Psoas muscle (tissue), 8 donors: ENCODE data around the gene ARID4B. TPM values are rescaled to one million over a fixed set of nuclear protein-coding genes. Genes with fewer than 3 reads are reported as not detected.
"Not testable (repeated sequence)": the region's sequence is repeated elsewhere in the genome, so short reads cannot be mapped to it uniquely, and the experiment has no call there.

ENCODE experiments used
- ATAC-seq, 4 donors: fragments of 200-7000 bp; cut with Tn5 transposase; one replicate each; pipeline ENCODE4 v1.9.1; 2020; ENCODE audit warnings: moderate library complexity in 3 of 4, mild to moderate bottlenecking in 2 of 4
- DNase-seq, 2 donors: peaks; one replicate each; pipeline ENCODE4 v3.0.0-alpha.2; 2020
- H3K27ac ChIP-seq: fragments of 200-600 bp; one replicate; pipeline ENCODE4 v1.8.0; 2022
- H3K27me3 ChIP-seq, 3 donors: fragments of 200-600 bp in 1 of 3; one replicate each; pipeline versions ENCODE4 v1.6.1 to v1.8.0; 2013 to 2022; ENCODE audit warnings: low read length in 2 of 3, mild to moderate bottlenecking in 2 of 3, moderate library complexity in 1 of 3; ENCODE audit not compliant: insufficient read depth in 3 of 3
- H3K36me3 ChIP-seq, 2 donors: fragments of 200-600 bp in 1 of 2; one replicate each; pipeline versions ENCODE4 v1.6.1 to v1.8.0; 2013 to 2022; ENCODE audit warnings: low read depth in 1 of 2, mild to moderate bottlenecking in 1 of 2, moderate library complexity in 1 of 2; ENCODE audit not compliant: insufficient read depth in 1 of 2
- H3K4me1 ChIP-seq: fragments of 200-600 bp; one replicate; pipeline ENCODE4 v1.8.0; 2022
- H3K4me3 ChIP-seq: fragments of 200-600 bp; one replicate; pipeline ENCODE4 v1.8.0; 2022; ENCODE audit warnings: mild to moderate bottlenecking
- H3K9me3 ChIP-seq: fragments of 200-600 bp; one replicate; pipeline ENCODE4 v1.8.0; 2022
- CTCF ChIP-seq: fragments of 200-600 bp; IDR thresholded peaks from one replicate; pipeline ENCODE4 v1.8.0; 2022; ENCODE audit warnings: antibody characterized with exemption
- WGBS, 3 donors: extraction: QIAGEN DNeasy Blood & Tissue Kit; methylation state at CpG; one replicate each; pipeline versions ENCODE4 v1.1.6 to v1.1.7; 2013; 5-methylcytosine and 5-hydroxymethylcytosine counted together
- intact Hi-C, 2 donors: fragments of 100-400 bp; cut with DNase I; formaldehyde crosslinking; loops; one replicate each; pipeline versions ENCODE4 v1.11.0 to v1.14.2; 2022
- polyA plus RNA-seq, 3 donors: library from polyadenylated mRNA; stranded (reverse); fragments of 200-250 nt; gene quantifications; one replicate each; pipeline ENCODE4 v1.2.3, GENCODE V29; 2013
- total RNA-seq, 4 donors: library from RNA; stranded (reverse); fragmentation: NEBNext Ultra II Directional in 2 of 4; extraction: Animal tissue kit (Norgen Biotek cat#: 25700) in 2 of 4; gene quantifications; one replicate each; pipeline versions ENCODE4 v1.2.1 to v1.2.4, GENCODE V29; 2021 to 2023
- donor health status: healthy with polysubstance abuse.
- donor health status: DM: no; HTN: no; CAD: no; lungs with moderate emphysema.
- donor health status: Bipolar disorder and iron deficiency.
- donor health status: healthy.
- donor health status: DM: yes; HTN: yes; CAD: no.
- donor health status: DM: no; HTN: no; CAD: no.
- donor health status: DM: no; HTN: no; CAD: no.
- donor health status: DM: yes; HTN: yes; CAD: no.

ARID4B gene
- total and polyA plus RNA-seq, 7 donors = 2.9 to 16.0 (median 13.7) TPM

- H3K4me3 ChIP-seq = no peak overlapping the region
- peaks cover 4 to 95% of the 10 kb centered on the region in 2 donors for H3K36me3 ChIP-seq
- no peak for TF ChIP-seq CTCF
- DNase-seq (no peak), ATAC-seq (no peak)
- H3K27ac ChIP-seq = no peak overlapping the region
- intact Hi-C loops = no loop called here
- no peaks in the 10 kb centered on the region for H3K9me3 ChIP-seq
- peaks cover 3% of the 10 kb centered on the region for H3K4me1 ChIP-seq
- H3K27me3 ChIP-seq = no peaks in the 10 kb centered on the region
These were observed 102.7 kb downstream of the ARID4B start for GRCh38 chr1:235225299-235225698.

- no peak for ATAC-seq
- peaks cover 4 to 87% of the 10 kb centered on the region in 2 donors for H3K36me3 ChIP-seq
- TF ChIP-seq CTCF = no peak
These were observed 106.2 kb downstream of the ARID4B start for GRCh38 chr1:235221653-235222375.

GRCh38 chr1:235215453-235215852 lies 112.5 kb downstream of the ARID4B start:
- Histone ChIP-seq H3K27ac (no peak overlapping the region), H3K27me3 (no peaks in the 10 kb centered on the region), H3K4me1 (no peaks in the 10 kb centered on the region), H3K36me3 (peaks cover 2 to 71% of the 10 kb centered on the region in 2 donors), H3K4me3 (no peak overlapping the region), H3K9me3 (no peaks in the 10 kb centered on the region)
- TF ChIP-seq CTCF = no peak
- no peak for DNase-seq
- 96 to 100% (median 97%) methylated on average over 1 of the region's 1 CpG for WGBS, 3 donors
- intact Hi-C loops = no loop called here
- no peak for ATAC-seq

More at GRCh38 chr1:235221653-235222375, 106.2 kb downstream of the ARID4B start:
- H3K9me3 ChIP-seq = no peaks in the 10 kb centered on the region
- WGBS, 3 donors = 96 to 97% (median 97%) methylated on average over 3 of the region's 3 CpGs
- intact Hi-C loops = no loop called here
- DNase-seq = no peak
- H3K27ac ChIP-seq = no peak overlapping the region
- no peaks in the 10 kb centered on the region for H3K27me3 ChIP-seq
- no peaks in the 10 kb centered on the region for H3K4me1 ChIP-seq
- no peak overlapping the region for H3K4me3 ChIP-seq

GRCh38 chr1:235214962-235215361 lies 113.0 kb downstream of the ARID4B start:
- H3K4me3 ChIP-seq, ATAC-seq, H3K4me1 ChIP-seq, H3K9me3 ChIP-seq, intact Hi-C loops, H3K27me3 ChIP-seq, H3K27ac ChIP-seq, DNase-seq: not testable (repeated sequence)
- H3K36me3 ChIP-seq = peaks cover 2 to 71% of the 10 kb centered on the region in 2 donors
- WGBS, 3 donors = 95 to 100% (median 96%) methylated on average over 2 of the region's 2 CpGs

GRCh38 chr1:235213752-235214151 lies 114.2 kb downstream of the ARID4B start:
- Histone ChIP-seq H3K4me1 (no peaks in the 10 kb centered on the region), H3K27ac (no peak overlapping the region), H3K36me3 (peaks cover 2 to 71% of the 10 kb centered on the region in 2 donors), H3K4me3 (no peak overlapping the region), H3K27me3 (no peaks in the 10 kb centered on the region), H3K9me3 (no peaks in the 10 kb centered on the region)
- WGBS, 3 donors = 93 to 94% (median 93%) methylated on average over 6 of the region's 6 CpGs
- no peak for TF ChIP-seq CTCF
- DNase-seq (no peak), ATAC-seq (no peak)
- intact Hi-C loops = no loop called here
